A673 (cell line): Measurements from ENCODE around the gene QKI. TPM values are rescaled to one million over a fixed set of nuclear protein-coding genes. Genes with fewer than 3 reads are reported as not detected.
A peak's percentile ranks its signal among the peaks of the same experiment; 100 is the strongest.

ENCODE experiments used
- BruUV-seq: library from RNA; stranded (reverse); fragments of 400-500 nt; replicated peaks from 2 replicates; lab custom pipeline; 2021; lab: Mats Ljungman, UMichigan
- CTCF ChIA-PET: fragments of 300-600 bp; sonication (Branson Sonifier 250); formaldehyde crosslinking; loops from one replicate; lab custom pipeline; 2022; ENCODE audit warnings: antibody characterized with exemption; lab: Charles Lee
- POLR2A ChIA-PET: fragments of 300-600 bp; sonication (Branson Sonifier 250); formaldehyde crosslinking; loops from one replicate; lab custom pipeline; 2022; ENCODE audit warnings: antibody characterized with exemption; ENCODE audit not compliant: low non-redundant PET; lab: Charles Lee
- DNase-seq: peaks from one replicate; pipeline ENCODE4 v3.0.0-alpha.2; 2015; ENCODE audit warnings: low spot score
- H3K27ac ChIP-seq: fragments of 200-600 bp; sonication (generic); 2 replicates; pipeline ENCODE4 v1.5.1; 2016; ENCODE audit warnings: mixed run types, low read depth, mild to moderate bottlenecking, mixed read lengths, antibody characterized with exemption, low read length; ENCODE audit not compliant: poor library complexity, severe bottlenecking
- H3K27me3 ChIP-seq: fragments of 200-600 bp; sonication (generic); replicated peaks from 2 replicates; pipeline ENCODE4 v1.6.1; 2017; ENCODE audit warnings: mixed run types, low read depth, mild to moderate bottlenecking, mixed read lengths, antibody characterized with exemption, low read length; ENCODE audit not compliant: insufficient read depth, poor library complexity
- H3K36me3 ChIP-seq: fragments of 200-600 bp; sonication (generic); 2 replicates; pipeline ENCODE4 v1.6.1; 2016; ENCODE audit warnings: mixed run types, mild to moderate bottlenecking, mixed read lengths, antibody characterized with exemption, low read length; ENCODE audit not compliant: insufficient read depth, poor library complexity, severe bottlenecking
- H3K4me1 ChIP-seq: fragments of 200-600 bp; sonication (generic); 2 replicates; pipeline ENCODE4 v1.6.1; 2017; ENCODE audit warnings: mixed run types, mild to moderate bottlenecking, mixed read lengths, antibody characterized with exemption, low read length; ENCODE audit not compliant: insufficient read depth, poor library complexity, severe bottlenecking
- H3K4me3 ChIP-seq: fragments of 200-600 bp; sonication (generic); 2 replicates; pipeline ENCODE4 v1.5.1; 2016; ENCODE audit warnings: low read depth, mixed run types, mild to moderate bottlenecking, mixed read lengths, low read length; ENCODE audit not compliant: poor library complexity, severe bottlenecking
- H3K9me3 ChIP-seq: fragments of 200-600 bp; sonication (generic); 2 replicates; pipeline ENCODE4 v1.6.1; 2016; ENCODE audit warnings: mixed run types, low read depth, mild to moderate bottlenecking, mixed read lengths, antibody characterized with exemption, low read length; ENCODE audit not compliant: poor library complexity, severe bottlenecking
- EZH2 ChIP-seq: fragments of 200-600 bp; sonication (generic); IDR thresholded peaks from 2 replicates; pipeline ENCODE4 v1.6.1; 2017; ENCODE audit warnings: borderline replicate concordance, low read depth, mild to moderate bottlenecking, mixed read lengths, antibody characterized with exemption, low read length; ENCODE audit not compliant: poor library complexity, severe bottlenecking
- intact Hi-C: fragments of 100-400 bp; cut with micrococcal nuclease; formaldehyde crosslinking; loops from one replicate; pipeline ENCODE4 v1.10.0; 2022; ENCODE audit not compliant: unreplicated experiment
- total RNA-seq: library from RNA; stranded (reverse); gene quantifications from 2 replicates; pipeline ENCODE4 v1.2.3, GENCODE V29; 2021
- TF ChIP-seq, protein P1 (sequence below): fragments of 300-800, 200-600 bp; sonication (generic); conservative IDR thresholded peaks from 2 replicates; pipeline ENCODE4 v1.5.1; 2017; ENCODE audit warnings: low read depth, mild to moderate bottlenecking, antibody characterized with exemption, low read length, moderate library complexity, mixed read lengths

QKI gene
- total RNA-seq, 1 experiment from 2014 or later, result 128 TPM

DNA sequence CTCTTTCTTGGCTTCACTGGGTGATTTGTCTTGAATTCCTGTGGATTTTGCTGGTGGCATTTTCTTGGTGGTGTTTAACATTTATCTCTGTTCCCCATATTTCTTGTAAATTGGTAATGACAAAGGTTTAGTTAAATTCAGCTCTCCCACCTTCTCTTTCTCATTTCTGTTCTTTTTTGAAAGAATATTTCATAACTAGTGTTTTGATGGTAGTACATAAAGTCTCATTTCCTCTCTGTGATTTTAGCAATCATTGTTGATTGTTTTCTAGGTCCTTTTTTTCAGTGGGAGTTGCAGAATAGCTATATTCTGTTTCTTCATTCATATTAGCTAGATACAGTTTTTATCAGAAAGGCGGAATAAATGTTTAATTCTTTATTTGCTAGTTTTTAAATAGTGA lies 73.1 kb downstream of the QKI start:
- no peaks in the 10 kb centered on the region for H3K27me3 ChIP-seq
- ChIA-PET CTCF (no interaction called here), POLR2A (no interaction called here)
- no peak overlapping the region for H3K4me3 ChIP-seq
- no peaks in the 10 kb centered on the region for H3K36me3 ChIP-seq
- no TSS peak for BruUV-seq
- peaks cover 32% of the 10 kb centered on the region for H3K4me1 ChIP-seq
- TF ChIP-seq, protein P1, sequence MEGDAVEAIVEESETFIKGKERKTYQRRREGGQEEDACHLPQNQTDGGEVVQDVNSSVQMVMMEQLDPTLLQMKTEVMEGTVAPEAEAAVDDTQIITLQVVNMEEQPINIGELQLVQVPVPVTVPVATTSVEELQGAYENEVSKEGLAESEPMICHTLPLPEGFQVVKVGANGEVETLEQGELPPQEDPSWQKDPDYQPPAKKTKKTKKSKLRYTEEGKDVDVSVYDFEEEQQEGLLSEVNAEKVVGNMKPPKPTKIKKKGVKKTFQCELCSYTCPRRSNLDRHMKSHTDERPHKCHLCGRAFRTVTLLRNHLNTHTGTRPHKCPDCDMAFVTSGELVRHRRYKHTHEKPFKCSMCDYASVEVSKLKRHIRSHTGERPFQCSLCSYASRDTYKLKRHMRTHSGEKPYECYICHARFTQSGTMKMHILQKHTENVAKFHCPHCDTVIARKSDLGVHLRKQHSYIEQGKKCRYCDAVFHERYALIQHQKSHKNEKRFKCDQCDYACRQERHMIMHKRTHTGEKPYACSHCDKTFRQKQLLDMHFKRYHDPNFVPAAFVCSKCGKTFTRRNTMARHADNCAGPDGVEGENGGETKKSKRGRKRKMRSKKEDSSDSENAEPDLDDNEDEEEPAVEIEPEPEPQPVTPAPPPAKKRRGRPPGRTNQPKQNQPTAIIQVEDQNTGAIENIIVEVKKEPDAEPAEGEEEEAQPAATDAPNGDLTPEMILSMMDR, result no peak
- TF ChIP-seq EZH2, result no peak
- H3K27ac ChIP-seq, result no peak overlapping the region
- no peaks in the 10 kb centered on the region for H3K9me3 ChIP-seq
- no peak for DNase-seq
- intact Hi-C loops, result no loop called here

DNA sequence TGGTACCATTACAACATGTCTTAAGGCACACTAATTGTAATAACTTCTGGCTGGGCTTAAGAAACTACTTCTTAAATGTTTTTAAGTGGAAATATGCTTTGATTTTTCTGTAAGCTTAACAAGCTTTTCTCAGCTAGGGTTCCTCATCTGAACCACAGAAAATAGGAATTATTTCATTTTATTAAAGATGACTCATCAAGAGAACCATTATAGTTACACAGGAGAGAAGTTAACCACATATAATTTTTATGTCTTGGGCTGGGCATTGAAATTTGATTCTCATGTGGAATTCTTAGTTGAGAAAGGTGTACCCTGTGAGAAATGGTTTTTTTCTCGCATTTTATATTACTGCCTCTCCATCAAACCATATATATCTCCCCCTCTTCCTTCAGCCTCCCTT lies 75.1 kb downstream of the QKI start:
- BruUV-seq, result no TSS peak
- Histone ChIP-seq H3K9me3 (no peaks in the 10 kb centered on the region), H3K4me3 (no peak overlapping the region), H3K36me3 (no peaks in the 10 kb centered on the region), H3K27ac (no peak overlapping the region), H3K4me1 (peaks cover 32% of the 10 kb centered on the region), H3K27me3 (no peaks in the 10 kb centered on the region)
- intact Hi-C loops, result no loop called here
- TF ChIP-seq, protein P1, result no peak
- TF ChIP-seq EZH2, result no peak
- ChIA-PET POLR2A (no interaction called here), CTCF (no interaction called here)
- DNase-seq, result no peak

DNA sequence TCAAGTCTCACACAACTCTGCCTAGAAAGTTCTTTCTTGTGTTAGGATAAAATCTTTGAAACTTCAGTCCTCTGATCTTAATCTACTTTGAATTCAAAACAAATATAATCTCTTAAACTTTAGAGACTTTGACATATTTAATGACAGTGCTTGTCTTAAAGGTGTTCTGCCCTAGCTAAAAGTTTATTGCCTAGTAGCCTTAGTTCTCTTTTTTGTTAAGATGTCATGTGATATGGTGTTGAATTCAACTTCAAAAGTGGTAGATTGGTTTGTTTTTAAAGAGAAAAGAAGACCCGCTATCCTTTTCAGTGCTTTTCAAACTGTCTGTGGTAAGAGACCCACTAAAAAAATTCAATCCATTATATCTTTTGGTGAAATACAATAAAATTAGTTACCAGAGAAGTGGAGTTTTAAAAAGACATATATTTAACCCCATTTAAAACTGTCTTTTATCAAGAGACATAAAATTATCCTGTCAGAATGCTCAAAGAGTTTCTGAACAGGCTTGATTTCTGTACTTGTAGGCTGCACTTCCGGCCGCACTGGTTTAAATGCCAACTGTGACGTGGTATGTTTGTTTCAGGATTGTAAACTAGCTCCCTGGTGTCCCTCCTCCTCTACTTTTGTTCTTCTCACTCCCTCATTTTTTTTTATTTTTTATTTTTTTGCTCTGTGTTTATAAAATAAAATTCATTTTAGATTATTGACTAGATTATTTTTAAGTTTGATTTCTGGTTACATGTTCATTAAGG lies 76.5 kb downstream of the QKI start:
- Histone ChIP-seq H3K4me3 (no peak overlapping the region), H3K27ac (peak overlapping the region; percentile 26), H3K36me3 (no peaks in the 10 kb centered on the region), H3K9me3 (no peaks in the 10 kb centered on the region), H3K27me3 (no peaks in the 10 kb centered on the region), H3K4me1 (peaks cover 32% of the 10 kb centered on the region)
- peak; percentile 82 for DNase-seq
- CTCF ChIA-PET, result no interaction called here
- intact Hi-C loops, result no loop called here
- no peak for TF ChIP-seq EZH2
- TF ChIP-seq, protein P1, result no peak
- POLR2A ChIA-PET, result no interaction called here
- BruUV-seq, result no TSS peak
